ENCODE data around the gene RBKS.

Gene RBKS

DNA sequence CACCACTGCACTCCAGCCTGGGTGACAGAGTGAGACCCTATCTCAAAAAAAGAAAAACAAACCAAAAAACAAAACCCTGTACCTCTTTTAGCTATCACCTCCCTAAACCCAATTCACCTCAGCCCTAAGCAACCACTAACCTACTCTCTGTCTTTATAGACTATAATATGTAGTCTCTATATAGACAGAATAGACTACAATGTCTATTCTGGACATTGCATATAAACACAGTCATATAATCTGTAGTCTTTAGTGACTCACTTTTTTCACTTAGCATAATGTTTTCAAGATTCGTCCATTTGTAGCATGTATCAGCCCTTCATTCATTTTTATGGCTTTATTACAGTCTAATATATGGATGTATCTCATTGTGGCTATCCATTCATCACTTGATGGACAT lies 155.9 kb downstream of the RBKS start:
- DNase-seq (ENCODE audit: low spot score): no peak
